Stimulated activated naive CD4-positive, alpha-beta T cell (primary cell): Measurements from ENCODE around the gene YWHAH.
A peak's percentile ranks its signal among the peaks of the same experiment; 100 is the strongest.
"Not testable (repeated sequence)": the region's sequence is repeated elsewhere in the genome, so short reads cannot be mapped to it uniquely, and the experiment has no call there.

Experiments
- DNase-seq, 6 experiments: peaks; one replicate each; lab custom pipeline; 2025; lab: John Stamatoyannopoulos, UW

Gene YWHAH

GRCh38 chr22:31951194-31952093, 7.1 kb downstream of the YWHAH start:
- DNase-seq = no peak

- DNase-seq = no peak
Measured at GRCh38 chr22:31952094-31952401, 7.7 kb downstream of the YWHAH start.

- no peak for DNase-seq
Measured at GRCh38 chr22:31952472-31952871, 8.1 kb downstream of the YWHAH start.

- DNase-seq = no peak
Measured at GRCh38 chr22:31953261-31953660, 8.9 kb downstream of the YWHAH start.

GRCh38 chr22:31954535-31955523, 10.5 kb downstream of the YWHAH start:
- no peak for DNase-seq

GRCh38 chr22:31956360-31956759, 12.0 kb downstream of the YWHAH start:
- peak in 1 of 6 experiments; percentile 15 for DNase-seq

GRCh38 chr22:31957970-31958594, 13.7 kb downstream of the YWHAH start:
- no peak for DNase-seq

- no peak for DNase-seq
Measured at GRCh38 chr22:31958625-31959239, 14.4 kb downstream of the YWHAH start.

GRCh38 chr22:31960767-31961166, 16.4 kb downstream of the YWHAH start:
- DNase-seq = no peak

- no peak for DNase-seq
Measured at GRCh38 chr22:31962387-31963125, 18.2 kb downstream of the YWHAH start.

GRCh38 chr22:31968022-31968421, 23.7 kb downstream of the YWHAH start:
- DNase-seq = no peak

GRCh38 chr22:31969789-31970489, 25.6 kb downstream of the YWHAH start:
- DNase-seq = peak; percentile 24 to 63 (median 43)

GRCh38 chr22:31970490-31971444, 26.4 kb downstream of the YWHAH start:
- DNase-seq = peak; percentile 68 to 92 (median 83)

- no peak for DNase-seq
Measured at GRCh38 chr22:31972180-31972579, 27.8 kb downstream of the YWHAH start.

- DNase-seq = no peak
Measured at GRCh38 chr22:31973739-31974138, 29.4 kb downstream of the YWHAH start.

GRCh38 chr22:31977141-31977841, 33.0 kb downstream of the YWHAH start:
- DNase-seq = peak; percentile 39 to 77 (median 66)

- DNase-seq = no peak
Measured at GRCh38 chr22:31977939-31978338, 33.6 kb downstream of the YWHAH start.

- no peak for DNase-seq
Measured at GRCh38 chr22:31980628-31981027, 36.3 kb downstream of the YWHAH start.

- DNase-seq = not testable (repeated sequence)
Measured at GRCh38 chr22:31981976-31982375, 37.6 kb downstream of the YWHAH start.
